Measurements from ENCODE around the gene FAM131C.

Gene FAM131C, protein sequence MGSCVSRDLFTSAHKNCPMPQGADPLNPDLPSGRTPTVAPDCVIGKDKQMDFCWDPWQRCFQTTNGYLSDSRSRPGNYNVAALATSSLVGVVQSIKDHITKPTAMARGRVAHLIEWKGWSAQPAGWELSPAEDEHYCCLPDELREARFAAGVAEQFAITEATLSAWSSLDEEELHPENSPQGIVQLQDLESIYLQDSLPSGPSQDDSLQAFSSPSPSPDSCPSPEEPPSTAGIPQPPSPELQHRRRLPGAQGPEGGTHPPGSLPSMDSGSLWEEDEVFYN

GRCh38 chr1:16073490-16074119 lies at the start of gene FAM131C:
FAM131C (minus strand) TSS chr1:16073651; CDS start chr1:16073442, 209 bp downstream.
- no peaks in the 10 kb centered on the region for H3K36me3 ChIP-seq
- no peaks in the 10 kb centered on the region for H3K9me3 ChIP-seq
- no peak within 1 kb of the TSS for H3K4me3 ChIP-seq (ENCODE audit: low read depth in 1 of 2, low read length in 1 of 2)
- H3K27ac ChIP-seq, result no peak within 1 kb of the TSS
- TF ChIP-seq CTCF (IDR thresholded peaks at IDR 0.05), result no peak
- H3K4me1 ChIP-seq (ENCODE audit: control insufficient read depth in 1 of 2, insufficient read depth in 1 of 2, low read depth in 1 of 2, low read length in 1 of 2), result peaks cover 2 to 3% of the 10 kb centered on the region in 2 experiments
- peaks cover 63% of the 10 kb centered on the region for H3K27me3 ChIP-seq

GRCh38 chr1:16122916-16123315 lies 49.5 kb upstream of the FAM131C start:
- no peaks in the 10 kb centered on the region for H3K36me3 ChIP-seq
- no peak overlapping the region for H3K27ac ChIP-seq
- no peak overlapping the region for H3K4me3 ChIP-seq (ENCODE audit: low read depth in 1 of 2, low read length in 1 of 2)
- H3K27me3 ChIP-seq, result peaks cover 6% of the 10 kb centered on the region
- H3K9me3 ChIP-seq, result no peaks in the 10 kb centered on the region
- no peaks in the 10 kb centered on the region for H3K4me1 ChIP-seq (ENCODE audit: control insufficient read depth in 1 of 2, insufficient read depth in 1 of 2, low read depth in 1 of 2, low read length in 1 of 2)
- TF ChIP-seq CTCF (IDR thresholded peaks at IDR 0.05), result no peak

- Histone ChIP-seq H3K9me3 (no peaks in the 10 kb centered on the region), H3K4me3 (ENCODE audit: low read depth in 1 of 2, low read length in 1 of 2) (no peak overlapping the region), H3K4me1 (ENCODE audit: control insufficient read depth in 1 of 2, insufficient read depth in 1 of 2, low read depth in 1 of 2, low read length in 1 of 2) (no peaks in the 10 kb centered on the region), H3K36me3 (no peaks in the 10 kb centered on the region), H3K27ac (no peak overlapping the region), H3K27me3 (peaks cover under 1% of the 10 kb centered on the region)
- no peak for TF ChIP-seq CTCF (IDR thresholded peaks at IDR 0.05)
Observed at GRCh38 chr1:16122350-16122881, 49.0 kb upstream of the FAM131C start.

GRCh38 chr1:16120940-16121410 lies 47.5 kb upstream of the FAM131C start:
- no peak for TF ChIP-seq CTCF (IDR thresholded peaks at IDR 0.05)
- Histone ChIP-seq H3K9me3 (no peaks in the 10 kb centered on the region), H3K27me3 (no peaks in the 10 kb centered on the region), H3K4me3 (ENCODE audit: low read depth in 1 of 2, low read length in 1 of 2) (no peak overlapping the region), H3K36me3 (no peaks in the 10 kb centered on the region), H3K4me1 (ENCODE audit: control insufficient read depth in 1 of 2, insufficient read depth in 1 of 2, low read depth in 1 of 2, low read length in 1 of 2) (no peaks in the 10 kb centered on the region), H3K27ac (no peak overlapping the region)

DNA sequence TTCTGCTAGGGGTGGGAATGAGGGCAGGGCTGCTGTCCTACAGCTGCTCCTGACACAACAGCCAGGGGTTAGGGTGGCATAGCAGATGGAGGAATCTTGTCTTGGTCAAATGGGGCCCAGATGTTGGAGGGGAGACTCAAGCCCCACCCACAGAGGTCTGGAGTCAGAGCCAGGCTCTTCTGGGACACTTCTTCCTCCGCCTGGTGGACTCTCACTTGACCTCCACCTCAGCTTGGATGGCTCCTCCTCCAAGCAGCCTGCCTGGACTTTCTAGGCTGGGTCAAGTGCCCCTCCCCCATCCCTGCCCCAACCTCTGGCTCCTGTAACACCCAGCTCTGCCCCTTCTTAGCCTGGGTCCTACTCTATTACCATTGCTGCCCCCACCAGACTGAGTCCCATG lies 47.0 kb upstream of the FAM131C start:
- H3K4me1 ChIP-seq (ENCODE audit: control insufficient read depth in 1 of 2, insufficient read depth in 1 of 2, low read depth in 1 of 2, low read length in 1 of 2), result no peaks in the 10 kb centered on the region
- H3K27me3 ChIP-seq, result no peaks in the 10 kb centered on the region
- no peak overlapping the region for H3K4me3 ChIP-seq (ENCODE audit: low read depth in 1 of 2, low read length in 1 of 2)
- no peak for TF ChIP-seq CTCF (IDR thresholded peaks at IDR 0.05)
- no peaks in the 10 kb centered on the region for H3K9me3 ChIP-seq
- H3K36me3 ChIP-seq, result no peaks in the 10 kb centered on the region
- H3K27ac ChIP-seq, result no peak overlapping the region

All from neutrophil (primary cell).